Thyroid gland (tissue), 4 donors: ENCODE results near the gene CCDC183.

Experiments
- CTCF ChIP-seq, 6 experiments: fragments of 200-600 bp in 3 of 6; fragments of 450-650 bp in 3 of 6; sonication (generic) in 3 of 6; IDR thresholded peaks; one replicate each; pipeline ENCODE4 v1.5.1; 2016 to 2019; ENCODE audit warnings: antibody characterized with exemption in 6 of 6, mild to moderate bottlenecking in 2 of 6, inconsistent platforms in 1 of 6, moderate library complexity in 1 of 6
- POLR2A ChIP-seq, 2 donors: fragments of 450-650 bp; IDR thresholded peaks; one replicate each; pipeline ENCODE4 v1.6.1; 2017; ENCODE audit warnings: antibody characterized with exemption in 2 of 2, mild to moderate bottlenecking in 2 of 2, moderate library complexity in 1 of 2

- TF ChIP-seq CTCF (IDR thresholded peaks at IDR 0.05) = no peak
- no peak for TF ChIP-seq POLR2A (IDR thresholded peaks at IDR 0.05)
These were observed 12.1 kb downstream of the CCDC183 start for GRCh38 chr9:136808075-136808805.
